BE2C (cell line): ENCODE results near the gene ETV4.

Experiments
- DNase-seq: peaks from one replicate; pipeline ENCODE4 v3.0.0-alpha.2; 2020
- H3K27me3 ChIP-seq: fragments of 250-450 bp; sonication (Bioruptor Pico); 2 replicates; pipeline ENCODE4 v1.5.1; 2020; ENCODE audit warnings: mild to moderate bottlenecking
- H3K36me3 ChIP-seq: fragments of 250-450 bp; sonication (Bioruptor Pico); 2 replicates; pipeline ENCODE4 v1.5.1; 2020; ENCODE audit warnings: mild to moderate bottlenecking
- H3K4me1 ChIP-seq: fragments of 250-450 bp; sonication (Bioruptor Pico); 2 replicates; pipeline ENCODE4 v1.5.1; 2020
- H3K4me3 ChIP-seq: 2 replicates; pipeline ENCODE4 v1.5.1; 2011; ENCODE audit warnings: low read depth, low read length
- H3K9me3 ChIP-seq: fragments of 250-450 bp; sonication (Bioruptor Pico); 2 replicates; pipeline ENCODE4 v1.5.1; 2020
- TF ChIP-seq, protein P1 (sequence below): IDR thresholded peaks from 2 replicates; pipeline ENCODE4 v1.5.1; 2012; ENCODE audit warnings: mild to moderate bottlenecking, low read depth, low read length

ETV4 gene

GRCh38 chr17:43543300-43543699 is 2.8 kb downstream of the ETV4 start:
- TF ChIP-seq, protein P1, sequence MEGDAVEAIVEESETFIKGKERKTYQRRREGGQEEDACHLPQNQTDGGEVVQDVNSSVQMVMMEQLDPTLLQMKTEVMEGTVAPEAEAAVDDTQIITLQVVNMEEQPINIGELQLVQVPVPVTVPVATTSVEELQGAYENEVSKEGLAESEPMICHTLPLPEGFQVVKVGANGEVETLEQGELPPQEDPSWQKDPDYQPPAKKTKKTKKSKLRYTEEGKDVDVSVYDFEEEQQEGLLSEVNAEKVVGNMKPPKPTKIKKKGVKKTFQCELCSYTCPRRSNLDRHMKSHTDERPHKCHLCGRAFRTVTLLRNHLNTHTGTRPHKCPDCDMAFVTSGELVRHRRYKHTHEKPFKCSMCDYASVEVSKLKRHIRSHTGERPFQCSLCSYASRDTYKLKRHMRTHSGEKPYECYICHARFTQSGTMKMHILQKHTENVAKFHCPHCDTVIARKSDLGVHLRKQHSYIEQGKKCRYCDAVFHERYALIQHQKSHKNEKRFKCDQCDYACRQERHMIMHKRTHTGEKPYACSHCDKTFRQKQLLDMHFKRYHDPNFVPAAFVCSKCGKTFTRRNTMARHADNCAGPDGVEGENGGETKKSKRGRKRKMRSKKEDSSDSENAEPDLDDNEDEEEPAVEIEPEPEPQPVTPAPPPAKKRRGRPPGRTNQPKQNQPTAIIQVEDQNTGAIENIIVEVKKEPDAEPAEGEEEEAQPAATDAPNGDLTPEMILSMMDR, result no peak
- Histone ChIP-seq H3K4me1 (peaks cover 8% of the 10 kb centered on the region), H3K36me3 (no peaks in the 10 kb centered on the region), H3K9me3 (no peaks in the 10 kb centered on the region), H3K4me3 (no peak overlapping the region), H3K27me3 (no peaks in the 10 kb centered on the region)
- DNase-seq, result no peak

GRCh38 chr17:43542859-43543258 is 3.3 kb downstream of the ETV4 start:
- Histone ChIP-seq H3K36me3 (no peaks in the 10 kb centered on the region), H3K4me1 (peaks cover 8% of the 10 kb centered on the region), H3K4me3 (no peak overlapping the region), H3K27me3 (no peaks in the 10 kb centered on the region), H3K9me3 (no peaks in the 10 kb centered on the region)
- DNase-seq, result no peak
- TF ChIP-seq, protein P1, result no peak

DNA sequence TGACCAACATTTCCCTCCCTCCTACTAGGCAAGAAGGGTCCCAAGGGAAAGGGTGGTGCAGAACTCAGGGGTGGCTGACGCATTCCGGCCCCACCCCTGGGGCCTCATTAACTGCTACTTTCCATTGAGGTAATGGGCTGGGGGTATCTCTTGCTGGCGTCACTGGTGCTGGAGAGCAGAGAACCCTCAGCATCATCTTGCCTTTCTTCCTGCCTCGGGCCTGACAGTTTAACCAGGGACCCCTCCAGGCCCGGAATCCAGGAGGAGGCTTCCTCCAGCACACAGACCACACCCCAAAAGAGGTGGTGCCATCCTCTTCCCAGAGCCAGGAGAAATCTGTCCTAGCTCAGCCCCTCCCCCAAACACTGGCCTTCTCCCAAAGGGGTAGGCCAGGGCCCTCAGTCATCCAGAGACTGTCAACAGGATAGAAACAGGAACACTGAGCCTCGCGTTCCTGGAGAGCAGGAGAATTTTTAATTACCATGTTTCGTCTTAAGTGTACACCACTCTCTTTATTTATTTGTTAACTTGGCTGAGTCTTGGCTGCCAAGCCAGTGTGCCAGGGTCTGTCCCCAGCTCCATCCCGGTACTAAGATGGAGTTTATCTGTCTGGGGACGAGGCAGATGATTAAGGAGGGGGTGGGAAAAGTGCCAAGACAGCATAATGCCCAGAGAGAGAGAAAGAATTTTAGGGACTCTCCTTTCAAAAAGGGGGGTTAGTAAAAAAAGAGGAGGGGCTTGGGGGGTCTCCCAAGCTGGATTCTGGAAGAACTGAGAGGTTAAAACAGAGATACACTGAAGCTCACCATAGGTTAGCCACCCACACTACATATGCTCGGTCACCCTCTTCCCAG is 5.1 kb downstream of the ETV4 start:
- Histone ChIP-seq H3K36me3 (no peaks in the 10 kb centered on the region), H3K9me3 (no peaks in the 10 kb centered on the region), H3K4me3 (no peak overlapping the region), H3K27me3 (no peaks in the 10 kb centered on the region), H3K4me1 (peaks cover 18% of the 10 kb centered on the region)
- peak; percentile 61 for DNase-seq
- TF ChIP-seq, protein P1, result no peak

DNA sequence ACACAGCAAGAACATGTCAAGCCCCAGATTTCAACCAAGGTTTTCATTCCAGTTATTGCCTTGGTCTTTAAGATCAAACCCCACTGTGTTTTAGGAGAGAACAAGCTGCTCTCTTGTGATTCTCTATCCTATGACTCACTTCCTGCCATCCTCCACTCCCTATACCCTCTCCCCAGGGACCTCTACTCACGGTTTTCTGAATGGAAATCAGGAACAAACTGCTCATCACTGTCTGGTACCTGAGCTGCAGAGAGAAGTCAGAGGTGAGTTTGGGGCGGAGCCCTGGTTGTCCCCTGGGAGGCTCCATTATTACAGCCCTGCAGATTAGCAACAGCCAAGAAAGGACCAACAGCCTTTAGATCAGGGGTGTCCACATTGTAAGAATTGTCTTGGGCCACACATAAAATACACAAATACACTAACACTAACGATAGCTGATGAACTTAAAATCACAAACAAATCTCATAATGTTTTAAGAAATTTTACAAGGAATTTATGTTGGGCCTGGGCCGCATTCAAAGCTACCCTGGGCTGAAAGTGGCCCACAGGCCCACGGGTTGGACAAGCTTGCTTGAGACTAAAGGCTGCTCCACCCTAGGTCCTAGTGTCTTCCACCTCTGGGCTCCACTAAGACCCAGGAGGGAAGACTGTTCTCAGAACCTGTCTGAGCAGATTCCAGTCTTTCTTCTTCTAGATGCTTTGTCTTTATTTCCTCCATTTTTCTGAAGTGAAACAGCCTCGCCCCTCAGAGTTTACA is 9.7 kb downstream of the ETV4 start:
- Histone ChIP-seq H3K4me1 (peaks cover 18% of the 10 kb centered on the region), H3K36me3 (no peaks in the 10 kb centered on the region; the same call in 1 of the 2 replicates), H3K4me3 (no peak overlapping the region), H3K9me3 (no peaks in the 10 kb centered on the region), H3K27me3 (no peaks in the 10 kb centered on the region)
- TF ChIP-seq, protein P1, result no peak
- DNase-seq, result peak; percentile 43

GRCh38 chr17:43534909-43535308 is 11.2 kb downstream of the ETV4 start:
- H3K4me1 ChIP-seq, result peaks cover 22% of the 10 kb centered on the region
- no peaks in the 10 kb centered on the region for H3K9me3 ChIP-seq
- no peaks in the 10 kb centered on the region; the same call in none of the 2 replicates for H3K36me3 ChIP-seq
- DNase-seq, result no peak
- TF ChIP-seq, protein P1, result no peak
- H3K27me3 ChIP-seq, result no peaks in the 10 kb centered on the region
- no peak overlapping the region for H3K4me3 ChIP-seq
